HEK293T (cell line): ENCODE results near the gene PCGF3.

Source experiments
- CTCF ChIA-PET: fragments of 350-600 bp; formaldehyde crosslinking; extraction: SDS; loops from one replicate; lab custom pipeline; 2021; ENCODE audit warnings: antibody characterized with exemption, inconsistent platforms; lab: Yijun Ruan, JAX
- POLR2A ChIA-PET: fragments of 350-600 bp; formaldehyde crosslinking; extraction: SDS; loops from one replicate; lab custom pipeline; 2020; ENCODE audit warnings: antibody characterized with exemption, inconsistent platforms; lab: Yijun Ruan, JAX
- DNase-seq: peaks from one replicate; pipeline ENCODE4 v3.0.0; 2012; ENCODE audit warnings: mixed read lengths; ENCODE audit errors: extremely low spot score
- ARNT ChIP-seq: fragments of 450-650 bp; IDR thresholded peaks from 2 replicates; pipeline ENCODE4 v1.6.1; 2017; ENCODE audit warnings: mild to moderate bottlenecking
- BHLHE40 ChIP-seq: fragments of 450-650 bp; IDR thresholded peaks from 2 replicates; pipeline ENCODE4 v1.6.1; 2016; ENCODE audit warnings: mild to moderate bottlenecking, moderate library complexity, borderline replicate concordance
- CTBP1 ChIP-seq: fragments of 450-650 bp; IDR thresholded peaks from 2 replicates; pipeline ENCODE4 v1.6.1; 2016; ENCODE audit warnings: borderline replicate concordance
- ELF4 ChIP-seq: fragments of 450-650 bp; IDR thresholded peaks from 2 replicates; pipeline ENCODE4 v1.6.1; 2017; ENCODE audit warnings: antibody characterized with exemption
- FOXA1 ChIP-seq: fragments of 450-650 bp; IDR thresholded peaks from 2 replicates; pipeline ENCODE4 v1.6.1; 2016; ENCODE audit warnings: mild to moderate bottlenecking
- FOXK2 ChIP-seq: fragments of 450-650 bp; IDR thresholded peaks from 2 replicates; pipeline ENCODE4 v1.6.1; 2016; ENCODE audit warnings: mild to moderate bottlenecking
- FOXM1 ChIP-seq: fragments of 450-650 bp; IDR thresholded peaks from 2 replicates; pipeline ENCODE4 v1.6.1; 2017; ENCODE audit warnings: mild to moderate bottlenecking, borderline replicate concordance
- HDGF ChIP-seq: fragments of 450-650 bp; IDR thresholded peaks from 2 replicates; pipeline ENCODE4 v1.6.1; 2017; ENCODE audit warnings: antibody characterized with exemption, borderline replicate concordance
- L3MBTL2 ChIP-seq: fragments of 450-650 bp; conservative IDR thresholded peaks from 2 replicates; pipeline ENCODE4 v1.6.1; 2016; ENCODE audit warnings: mild to moderate bottlenecking
- LEF1 ChIP-seq: fragments of 450-650 bp; IDR thresholded peaks from 2 replicates; pipeline ENCODE4 v1.6.1; 2017; ENCODE audit warnings: mild to moderate bottlenecking, borderline replicate concordance
- NFRKB ChIP-seq: fragments of 450-650 bp; IDR thresholded peaks from 2 replicates; pipeline ENCODE4 v1.6.1; 2016; ENCODE audit warnings: mild to moderate bottlenecking, moderate library complexity
- SP1 ChIP-seq: fragments of 450-650 bp; IDR thresholded peaks from 2 replicates; pipeline ENCODE4 v1.6.1; 2017
- SUZ12 ChIP-seq: fragments of 450-650 bp; IDR thresholded peaks from 2 replicates; pipeline ENCODE4 v1.6.1; 2016; ENCODE audit warnings: mild to moderate bottlenecking
- TARDBP ChIP-seq: fragments of 450-650 bp; IDR thresholded peaks from 2 replicates; pipeline ENCODE4 v1.6.1; 2016
- ZNF384 ChIP-seq: fragments of 450-650 bp; IDR thresholded peaks from 2 replicates; pipeline ENCODE4 v1.6.1; 2016
- TF ChIP-seq, protein P1 (sequence below): fragments of 450-650 bp; IDR thresholded peaks from 2 replicates; pipeline ENCODE4 v1.6.1; 2016

The PCGF3 gene

DNA sequence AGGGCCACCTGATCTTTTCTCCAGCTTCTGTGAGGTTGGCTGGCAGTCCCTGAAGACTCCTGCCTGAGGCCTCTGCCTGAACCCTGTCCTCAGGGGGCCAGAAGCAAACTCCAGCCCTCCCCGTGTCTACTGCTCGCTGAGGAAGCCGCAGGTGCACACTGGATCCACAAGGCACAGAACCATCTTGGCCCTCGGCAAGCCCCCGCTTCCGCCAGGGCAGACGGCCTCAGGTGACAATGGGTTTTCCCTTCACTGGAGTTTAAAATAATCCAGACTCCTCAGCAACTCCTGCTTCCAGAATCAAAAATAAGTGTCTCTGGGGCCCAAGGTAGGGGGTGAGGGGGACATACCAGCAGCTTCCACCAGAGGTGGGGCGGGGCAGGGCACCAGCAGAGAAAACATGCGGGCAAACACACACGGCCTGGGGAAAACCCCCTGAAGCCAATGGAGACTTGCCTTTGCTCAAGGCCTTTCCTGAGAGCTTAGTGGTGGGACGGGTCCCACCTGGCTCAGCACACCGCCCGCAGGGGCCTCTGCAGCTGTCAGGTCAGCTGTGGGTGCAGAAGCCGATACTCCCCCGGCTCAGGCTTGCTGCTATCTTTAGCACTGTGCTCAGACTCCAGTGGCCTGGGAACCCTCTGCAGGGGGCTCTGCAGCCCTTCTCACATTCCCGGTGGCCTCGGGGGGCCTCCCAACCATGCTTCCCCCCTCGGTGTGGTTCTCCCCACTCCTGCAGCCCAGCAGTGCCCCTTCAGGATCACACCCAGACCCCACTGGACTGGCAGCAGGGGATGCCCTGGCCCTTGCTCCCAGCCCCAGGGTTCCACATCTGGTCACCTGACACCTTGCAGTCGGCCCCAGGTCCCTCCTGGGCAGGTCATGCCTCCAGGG lies 29.4 kb upstream of the PCGF3 start:
- ChIA-PET CTCF (interaction anchor here (1.0 kb wide), 1 partner anchor 8 kb away, joined by 5 read pairs; no protein-coding TSS in a partner anchor), POLR2A (interaction anchor here (1.2 to 2.0 kb wide), 3 partner anchors 10 to 73 kb away, joined by 4 to 9 read pairs (median 4); no protein-coding TSS in a partner anchor)
- no peak for DNase-seq
- TF ChIP-seq FOXK2, result no peak
- TF ChIP-seq BHLHE40, result no peak
- no peak for TF ChIP-seq NFRKB
- TF ChIP-seq SP1, result no peak
- TF ChIP-seq L3MBTL2, result no peak
- no peak for TF ChIP-seq TARDBP
- TF ChIP-seq ELF4, result no peak
- no peak for TF ChIP-seq LEF1
- TF ChIP-seq ARNT, result no peak
- TF ChIP-seq SUZ12, result no peak
- no peak for TF ChIP-seq ZNF384
- no peak for TF ChIP-seq FOXM1
- TF ChIP-seq, protein P1, sequence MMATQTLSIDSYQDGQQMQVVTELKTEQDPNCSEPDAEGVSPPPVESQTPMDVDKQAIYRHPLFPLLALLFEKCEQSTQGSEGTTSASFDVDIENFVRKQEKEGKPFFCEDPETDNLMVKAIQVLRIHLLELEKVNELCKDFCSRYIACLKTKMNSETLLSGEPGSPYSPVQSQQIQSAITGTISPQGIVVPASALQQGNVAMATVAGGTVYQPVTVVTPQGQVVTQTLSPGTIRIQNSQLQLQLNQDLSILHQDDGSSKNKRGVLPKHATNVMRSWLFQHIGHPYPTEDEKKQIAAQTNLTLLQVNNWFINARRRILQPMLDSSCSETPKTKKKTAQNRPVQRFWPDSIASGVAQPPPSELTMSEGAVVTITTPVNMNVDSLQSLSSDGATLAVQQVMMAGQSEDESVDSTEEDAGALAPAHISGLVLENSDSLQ, result no peak
- TF ChIP-seq CTBP1, result no peak
- TF ChIP-seq HDGF, result no peak
- no peak for TF ChIP-seq FOXA1

DNA sequence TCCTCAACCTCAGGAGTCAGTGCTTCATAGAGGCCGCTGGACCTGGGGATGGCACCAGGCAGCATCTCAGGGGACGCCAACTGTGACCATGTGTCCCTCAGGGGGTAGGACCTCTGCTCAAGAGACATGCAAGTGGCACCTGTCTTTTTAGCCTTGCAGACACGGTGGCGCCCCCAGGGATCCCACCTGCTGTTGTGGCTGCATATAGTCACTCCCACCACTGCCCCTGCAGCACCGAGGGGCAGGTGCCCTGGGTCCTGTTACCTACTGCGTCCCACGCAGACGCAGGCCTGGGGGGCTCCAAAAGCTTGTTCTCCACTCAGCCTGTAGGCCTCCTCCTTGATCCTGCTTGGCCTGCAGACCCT lies 28.8 kb upstream of the PCGF3 start:
- CTCF ChIA-PET, result no interaction called here
- DNase-seq, result no peak
- TF ChIP-seq SP1 (no peak), L3MBTL2 (no peak), CTBP1 (no peak), FOXK2 (no peak), SUZ12 (no peak), ARNT (no peak), LEF1 (no peak), HDGF (no peak), FOXM1 (no peak), TARDBP (no peak), BHLHE40 (no peak)
- TF ChIP-seq, protein P1, result no peak
- POLR2A ChIA-PET, result interaction anchor here (1.5 kb wide), 1 partner anchor 10 kb away, joined by 4 read pairs; no protein-coding TSS in a partner anchor

DNA sequence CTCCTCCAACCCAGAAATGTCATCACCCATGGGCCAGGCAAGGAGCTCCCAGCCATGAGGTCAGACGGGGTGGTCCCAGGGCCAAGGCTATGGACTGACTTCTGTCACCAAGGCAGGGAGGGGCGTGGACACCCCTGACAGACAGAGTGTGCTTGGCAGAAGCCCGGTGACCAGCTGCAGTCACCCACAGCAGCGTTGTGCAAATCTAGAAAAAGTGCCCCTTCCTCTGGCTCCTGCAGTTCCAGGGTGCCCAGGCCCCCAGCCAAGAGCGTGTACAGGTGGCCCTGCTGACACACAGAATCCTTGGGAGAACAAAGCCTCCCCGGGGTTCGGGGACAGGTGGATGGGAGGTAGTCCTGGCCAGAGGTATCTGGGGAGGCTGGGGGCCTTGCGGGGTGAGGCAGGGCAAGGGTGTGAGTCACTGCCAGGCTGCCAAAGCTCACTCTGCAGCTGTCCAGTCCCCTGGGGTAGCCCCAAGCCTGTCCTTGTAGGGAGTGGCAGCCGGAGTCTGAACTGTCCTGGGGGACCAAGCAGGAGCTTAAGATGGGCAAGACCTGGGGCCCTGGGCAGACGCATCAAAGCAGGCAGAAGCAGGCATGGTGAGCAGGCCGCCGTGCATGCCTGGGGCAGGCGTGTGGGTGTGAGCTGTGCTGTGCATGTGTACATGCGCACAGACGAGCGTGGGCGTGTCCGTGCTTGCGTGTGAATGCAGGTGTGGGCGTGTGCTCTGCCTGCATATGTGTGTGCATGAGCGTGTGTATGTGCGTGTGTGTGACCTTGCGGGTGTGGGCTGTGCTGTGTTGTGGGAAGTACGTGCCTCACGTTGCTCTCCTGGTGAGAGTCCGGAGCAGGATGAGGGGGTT lies 28.0 kb upstream of the PCGF3 start:
- TF ChIP-seq ARNT (no peak), ZNF384 (no peak), L3MBTL2 (no peak), TARDBP (peak; percentile 38; the same call in 1 of the 2 replicates), CTBP1 (no peak), FOXK2 (no peak), ELF4 (no peak), FOXA1 (no peak)
- TF ChIP-seq, protein P1, result no peak
- ChIA-PET POLR2A (interaction anchor here (0.6 to 1.5 kb wide), 2 partner anchors 11 to 204 kb away, joined by 3 to 4 read pairs; no protein-coding TSS in a partner anchor), CTCF (no interaction called here)
- DNase-seq, result no peak

DNA sequence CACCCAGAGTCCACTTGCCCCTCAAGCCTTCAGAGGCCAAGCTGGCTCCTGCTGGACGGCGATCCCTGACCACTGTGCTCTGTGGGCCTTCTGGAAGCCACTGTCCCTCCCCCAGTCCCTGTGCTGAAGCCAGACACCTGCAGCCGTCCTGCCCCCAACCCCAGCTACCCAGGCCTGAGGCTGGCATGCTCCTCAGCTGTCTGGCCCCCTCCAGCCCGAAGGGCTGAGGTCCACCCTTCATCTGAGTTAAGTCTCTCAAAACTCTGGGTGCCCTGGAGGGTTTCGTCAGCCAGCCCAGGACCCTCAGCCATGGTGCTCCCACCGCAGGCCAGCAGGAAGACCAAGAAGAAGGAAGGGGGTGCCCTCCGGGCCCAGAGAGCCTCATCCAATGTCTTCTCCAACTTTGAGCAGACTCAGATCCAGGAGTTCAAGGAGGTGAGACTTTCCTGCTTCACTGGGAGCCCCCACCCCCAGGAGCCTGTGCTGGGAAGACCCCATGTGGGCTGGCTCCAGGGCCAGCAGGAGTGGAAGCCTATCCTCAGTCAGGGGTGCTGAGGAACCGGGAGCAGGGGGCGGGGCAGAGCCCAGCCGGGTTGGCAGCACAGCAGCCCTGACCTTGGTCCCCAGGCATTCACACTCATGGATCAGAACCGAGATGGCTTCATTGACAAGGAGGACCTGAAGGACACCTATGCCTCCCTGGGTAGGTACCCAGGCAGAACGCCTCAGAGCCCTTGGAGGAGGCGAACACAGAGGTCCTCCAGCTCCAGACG lies 27.1 kb upstream of the PCGF3 start:
- POLR2A ChIA-PET, result no interaction called here
- TF ChIP-seq ELF4, result no peak
- no peak for TF ChIP-seq NFRKB
- no peak for TF ChIP-seq SP1
- TF ChIP-seq TARDBP, result no peak
- no peak for TF ChIP-seq BHLHE40
- no peak for TF ChIP-seq FOXA1
- no peak for TF ChIP-seq L3MBTL2
- no peak for TF ChIP-seq LEF1
- TF ChIP-seq SUZ12, result no peak
- TF ChIP-seq ZNF384, result no peak
- CTCF ChIA-PET, result no interaction called here
- DNase-seq, result no peak

DNA sequence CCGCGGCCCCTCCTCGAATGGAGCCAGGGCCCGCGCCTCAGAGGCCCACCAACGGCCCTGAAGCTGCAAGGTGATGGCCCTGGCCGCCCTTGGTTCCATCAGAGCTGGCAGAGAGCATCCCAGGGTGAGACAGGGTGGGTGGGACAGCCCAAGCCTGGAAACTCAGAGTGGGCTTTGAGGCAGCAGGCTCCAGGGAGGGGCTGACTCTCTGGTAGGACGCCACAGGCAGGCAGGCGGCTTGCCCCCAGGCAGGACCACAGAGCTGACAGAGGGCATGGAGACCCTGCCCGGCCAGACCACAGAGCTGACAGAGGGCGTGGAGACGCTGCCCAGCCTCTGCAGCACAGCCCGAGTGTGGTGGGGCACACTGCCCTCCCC lies 26.5 kb upstream of the PCGF3 start:
- ChIA-PET CTCF (no interaction called here), POLR2A (no interaction called here)
- TF ChIP-seq, protein P1, result no peak
- no peak for TF ChIP-seq TARDBP
- no peak for TF ChIP-seq HDGF
- TF ChIP-seq LEF1, result no peak
- TF ChIP-seq FOXM1, result no peak
- no peak for TF ChIP-seq FOXK2
- no peak for TF ChIP-seq L3MBTL2
- no peak for TF ChIP-seq CTBP1
- TF ChIP-seq FOXA1, result no peak
- no peak for TF ChIP-seq SP1
- no peak for TF ChIP-seq ARNT
- no peak for TF ChIP-seq BHLHE40
- no peak for TF ChIP-seq ELF4
- TF ChIP-seq NFRKB, result no peak
- TF ChIP-seq ZNF384, result no peak
- TF ChIP-seq SUZ12, result no peak
- DNase-seq, result no peak
